ENCODE data around the gene RAB31.

GRCh38 chr18:9681217-9681616, 26.9 kb upstream of the RAB31 start:
- TF ChIP-seq CTCF (IDR thresholded peaks at IDR 0.05) (no peak), POLR2A (IDR thresholded peaks at IDR 0.05) (no peak)
